Adipose tissue (tissue), 3 donors: Measurements from ENCODE around the gene ZNF329. TPM values are rescaled to one million over a fixed set of nuclear protein-coding genes. Genes with fewer than 3 reads are reported as not detected.

Source experiments
- H3K27ac ChIP-seq: one replicate; pipeline ENCODE4 v1.5.1; 2013; ENCODE audit warnings: low read depth, low read length
- WGBS, 3 donors: extraction: QIAGEN DNeasy Blood & Tissue Kit; methylation state at CpG; one replicate each; pipeline ENCODE4 v1.1.7; 2013; 5-methylcytosine and 5-hydroxymethylcytosine counted together
- polyA plus RNA-seq, 3 donors: library from polyadenylated mRNA; stranded (reverse); fragments of 200-250 nt; gene quantifications; one replicate each; pipeline ENCODE4 v1.2.3, GENCODE V29; 2013
- donor health status: healthy with polysubstance abuse.
- donor health status: Bipolar disorder and iron deficiency.
- donor health status: healthy.

The ZNF329 gene
- polyA plus RNA-seq, 3 donors: 2.3 to 5.8 (median 3.0) TPM

GRCh38 chr19:58086825-58087710, 63.5 kb downstream of the ZNF329 start:
- WGBS, 3 donors: 95 to 96% (median 96%) methylated on average over 21 to 23 of the region's 23 CpGs
- no peak overlapping the region for H3K27ac ChIP-seq

- WGBS, 3 donors: 95 to 97% (median 95%) methylated on average over 27 to 29 of the region's 29 CpGs
These were observed 65.2 kb downstream of the ZNF329 start for GRCh38 chr19:58085348-58085875.

GRCh38 chr19:58084596-58085347, 65.8 kb downstream of the ZNF329 start:
- 96 to 98% (median 97%) methylated on average over 47 to 69 of the region's 69 CpGs for WGBS, 3 donors
- H3K27ac ChIP-seq: no peak overlapping the region

More at GRCh38 chr19:58085348-58085875, 65.2 kb downstream of the ZNF329 start:
- no peak overlapping the region for H3K27ac ChIP-seq

- WGBS, 3 donors: 95 to 96% (median 96%) methylated on average over 3 of the region's 3 CpGs
- H3K27ac ChIP-seq: no peak overlapping the region
These were observed 67.6 kb downstream of the ZNF329 start for GRCh38 chr19:58083021-58083420.

- H3K27ac ChIP-seq: no peak overlapping the region
- 90 to 94% (median 91%) methylated on average over 10 of the region's 10 CpGs for WGBS, 3 donors
These were observed 70.8 kb downstream of the ZNF329 start for GRCh38 chr19:58079792-58080191.

Other genes starting within 250 kb of the ZNF329 start
- gene ZNF417, start 234.2 kb downstream of the ZNF329 start, polyA plus RNA-seq: 1 to 10 TPM; 2.2 to 2.6 (median 2.5) TPM
- gene ZNF418, start 215.4 kb downstream of the ZNF329 start, polyA plus RNA-seq: 1 to 10 TPM in 1 of 3 donors, under 1 TPM in 2; 0.79 to 2.2 (median 0.94) TPM
- gene ZNF256, start 203.1 kb downstream of the ZNF329 start, polyA plus RNA-seq: 1 to 10 TPM; 1.1 to 2.5 (median 1.5) TPM
- 1 to 10 TPM in 1 of 3 donors, under 1 TPM in 2; 0.23 to 2.2 (median 0.56) TPM for gene C19orf18, start 176.3 kb downstream of the ZNF329 start, polyA plus RNA-seq
- gene ZNF606, start 148.0 kb downstream of the ZNF329 start, polyA plus RNA-seq: 1 to 10 TPM; 3.9 to 6.0 (median 4.8) TPM
- gene ZSCAN1, start 116.8 kb downstream of the ZNF329 start, polyA plus RNA-seq: under 1 TPM in 2 of 3 donors, not detected in 1; 0.11 to 0.28 TPM
- 1 to 10 TPM; 2.5 to 3.4 (median 3.1) TPM for gene ZNF135, start 91.5 kb downstream of the ZNF329 start, polyA plus RNA-seq
- 10 to 100 TPM; 25.7 to 32.7 (median 32.0) TPM for gene ZSCAN18, start 52.6 kb downstream of the ZNF329 start, polyA plus RNA-seq
- gene ZNF274, start 32.3 kb upstream of the ZNF329 start, polyA plus RNA-seq: 10 to 100 TPM in 2 of 3 donors, 1 to 10 TPM in 1; 9.5 to 12.4 (median 11.0) TPM
- 10 to 100 TPM; 10.1 to 10.6 (median 10.2) TPM for gene ZNF544, start 78.1 kb upstream of the ZNF329 start, polyA plus RNA-seq
- gene ZNF8, start 128.2 kb upstream of the ZNF329 start, polyA plus RNA-seq: 1 to 10 TPM in 1 of 3 donors, under 1 TPM in 2; 0.68 to 1.1 (median 0.90) TPM
- gene ERVK3-1, start 154.6 kb upstream of the ZNF329 start, polyA plus RNA-seq: 10 to 100 TPM; 19.6 to 39.2 (median 25.0) TPM
- gene ZSCAN22, start 176.2 kb upstream of the ZNF329 start, polyA plus RNA-seq: 1 to 10 TPM in 1 of 3 donors, under 1 TPM in 2; 0.67 to 1.1 (median 0.80) TPM
- gene A1BG, start 202.7 kb upstream of the ZNF329 start, polyA plus RNA-seq: 10 to 100 TPM; 12.8 to 38.3 (median 14.1) TPM
- 1 to 10 TPM in 1 of 3 donors, under 1 TPM in 2; 0.22 to 1.3 (median 0.51) TPM for gene ZNF497, start 212.0 kb upstream of the ZNF329 start, polyA plus RNA-seq
- gene ZNF837, start 230.2 kb upstream of the ZNF329 start, polyA plus RNA-seq: 1 to 10 TPM in 2 of 3 donors, under 1 TPM in 1; 0.56 to 1.6 (median 1.0) TPM
- 1,000 to 10,000 TPM; 1,642 to 2,053 (median 1,868) TPM for gene RPS5, start 236.5 kb upstream of the ZNF329 start, polyA plus RNA-seq
- gene RNF225, start 244.9 kb upstream of the ZNF329 start, polyA plus RNA-seq: not detected